Nephron progenitor cell (in vitro differentiated cells): ENCODE measurements around the gene MYH9.
"Not testable (repeated sequence)": the region's sequence is repeated elsewhere in the genome, so short reads cannot be mapped to it uniquely, and the experiment has no call there.

Source experiments
- DNase-seq: peaks from one replicate; pipeline ENCODE4 v3.0.0; 2021
- H3K27ac Mint-ChIP-seq: 2 replicates; pipeline ENCODE4 v1.8.0; 2021; ENCODE audit warnings: mild to moderate bottlenecking, moderate library complexity, mixed read lengths
- H3K27me3 Mint-ChIP-seq: 2 replicates; pipeline ENCODE4 v1.8.0; 2021; ENCODE audit warnings: mild to moderate bottlenecking, low read depth, mixed read lengths; ENCODE audit not compliant: poor library complexity
- H3K36me3 Mint-ChIP-seq: 2 replicates; pipeline ENCODE4 v1.8.0; 2021; ENCODE audit warnings: low read depth, mixed read lengths
- H3K4me1 Mint-ChIP-seq: 2 replicates; pipeline ENCODE4 v1.8.0; 2021; ENCODE audit warnings: mixed read lengths
- H3K4me3 Mint-ChIP-seq: 2 replicates; pipeline ENCODE4 v1.8.0; 2021; ENCODE audit warnings: mild to moderate bottlenecking, moderate library complexity, mixed read lengths
- H3K9me3 Mint-ChIP-seq: 2 replicates; pipeline ENCODE4 v1.8.0; 2021; ENCODE audit warnings: mild to moderate bottlenecking, moderate library complexity, mixed read lengths
- TF ChIP-seq, protein P1 (sequence below): fragments of 200-600 bp; sonication (generic); IDR thresholded peaks from 2 replicates; pipeline ENCODE4 v1.5.0; 2021; ENCODE audit warnings: antibody characterized with exemption

MYH9 gene

DNA sequence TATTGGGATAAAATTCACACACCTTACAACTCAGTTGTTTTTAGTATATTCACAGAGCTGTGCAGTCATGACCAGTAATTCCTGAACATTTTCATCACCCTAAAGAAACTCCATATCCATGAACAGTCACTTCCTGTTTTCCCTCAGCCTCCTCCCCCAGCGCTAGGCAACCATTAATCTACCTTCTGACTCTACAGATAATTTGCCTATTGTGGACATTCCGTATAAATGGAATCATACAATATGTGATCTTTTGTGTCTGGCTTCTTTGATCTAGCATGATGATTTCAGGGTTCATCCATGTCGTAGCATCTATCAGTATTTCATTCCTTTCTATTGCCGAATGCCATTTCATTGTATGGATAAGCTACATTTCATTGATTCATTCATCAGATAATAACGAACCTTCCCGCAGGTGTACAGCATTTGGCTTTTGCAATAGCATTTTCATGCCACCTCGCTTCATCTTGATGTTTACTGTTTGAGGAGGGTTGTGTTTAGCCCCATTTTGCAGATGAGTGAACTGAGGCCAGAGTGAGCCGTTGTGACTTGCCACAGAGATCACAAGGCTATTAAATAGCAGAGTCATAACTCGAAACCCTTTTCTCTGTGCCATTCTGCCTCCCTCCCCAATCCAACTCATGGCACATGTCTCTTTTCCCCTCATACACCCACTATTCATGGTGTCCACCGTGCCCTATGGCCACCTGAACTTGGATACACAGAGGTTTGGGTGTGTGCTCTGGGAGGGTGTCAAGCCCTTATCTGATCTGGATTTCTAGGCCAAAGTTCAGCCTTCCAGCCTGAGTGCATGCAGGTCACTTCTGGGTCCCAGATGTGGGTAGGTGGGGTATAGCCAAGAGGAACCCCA, 11.1 kb upstream of the MYH9 start:
- Mint-ChIP-seq H3K4me1 (peaks cover 25% of the 10 kb centered on the region), H3K4me3 (no peak overlapping the region), H3K9me3 (no peaks in the 10 kb centered on the region), H3K27ac (no peak overlapping the region), H3K27me3 (peaks cover 7% of the 10 kb centered on the region), H3K36me3 (no peaks in the 10 kb centered on the region)
- TF ChIP-seq, protein P1, sequence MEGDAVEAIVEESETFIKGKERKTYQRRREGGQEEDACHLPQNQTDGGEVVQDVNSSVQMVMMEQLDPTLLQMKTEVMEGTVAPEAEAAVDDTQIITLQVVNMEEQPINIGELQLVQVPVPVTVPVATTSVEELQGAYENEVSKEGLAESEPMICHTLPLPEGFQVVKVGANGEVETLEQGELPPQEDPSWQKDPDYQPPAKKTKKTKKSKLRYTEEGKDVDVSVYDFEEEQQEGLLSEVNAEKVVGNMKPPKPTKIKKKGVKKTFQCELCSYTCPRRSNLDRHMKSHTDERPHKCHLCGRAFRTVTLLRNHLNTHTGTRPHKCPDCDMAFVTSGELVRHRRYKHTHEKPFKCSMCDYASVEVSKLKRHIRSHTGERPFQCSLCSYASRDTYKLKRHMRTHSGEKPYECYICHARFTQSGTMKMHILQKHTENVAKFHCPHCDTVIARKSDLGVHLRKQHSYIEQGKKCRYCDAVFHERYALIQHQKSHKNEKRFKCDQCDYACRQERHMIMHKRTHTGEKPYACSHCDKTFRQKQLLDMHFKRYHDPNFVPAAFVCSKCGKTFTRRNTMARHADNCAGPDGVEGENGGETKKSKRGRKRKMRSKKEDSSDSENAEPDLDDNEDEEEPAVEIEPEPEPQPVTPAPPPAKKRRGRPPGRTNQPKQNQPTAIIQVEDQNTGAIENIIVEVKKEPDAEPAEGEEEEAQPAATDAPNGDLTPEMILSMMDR: no peak
- DNase-seq: no peak

DNA sequence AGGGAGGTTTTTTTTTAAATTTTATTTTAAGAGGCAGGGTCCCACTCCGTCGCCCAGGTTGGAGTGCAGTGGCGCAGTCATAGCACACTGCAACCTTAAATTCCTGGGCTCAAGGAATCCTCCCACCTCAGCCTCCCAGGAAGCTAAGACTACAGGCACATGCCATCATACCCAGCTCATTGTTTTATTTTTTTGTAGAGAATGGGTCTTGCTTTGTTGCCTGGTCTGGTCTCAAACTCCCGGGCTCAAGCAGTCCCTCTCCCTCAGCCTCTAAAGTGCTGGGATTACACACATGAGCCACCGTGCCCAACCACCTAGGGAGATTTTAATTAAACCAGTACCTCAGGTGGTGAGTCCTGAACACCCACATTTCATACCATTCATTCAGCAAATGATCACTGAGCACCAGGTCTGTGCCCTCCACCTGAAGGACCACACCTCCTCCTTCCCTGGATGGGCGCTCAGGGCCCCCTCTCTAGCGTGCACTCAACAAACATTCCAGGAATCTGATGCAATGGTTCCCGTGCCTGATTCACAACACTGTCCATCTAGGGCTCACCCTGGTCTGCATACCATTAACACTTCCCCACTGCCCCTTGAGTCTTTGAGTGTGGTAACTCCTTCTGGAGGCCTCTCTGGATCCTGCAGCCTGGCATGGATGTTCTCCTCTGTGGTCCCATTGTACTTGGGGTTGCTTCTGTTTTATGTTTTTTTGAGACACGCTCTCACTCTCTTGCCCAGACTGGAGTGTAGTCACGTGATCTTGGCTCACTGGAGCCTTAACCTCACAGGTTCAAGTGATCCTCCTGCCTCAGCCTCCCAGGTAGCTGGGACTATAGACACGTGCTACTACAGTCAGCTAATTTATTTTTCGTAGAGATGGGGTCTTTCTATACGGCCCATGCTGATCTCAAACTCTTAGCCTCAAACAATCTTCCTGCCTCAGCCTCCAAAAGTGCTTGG, 9.6 kb upstream of the MYH9 start:
- Mint-ChIP-seq H3K27ac (peak overlapping the region; percentile 12), H3K27me3 (peaks cover 11% of the 10 kb centered on the region), H3K4me3 (no peak overlapping the region), H3K36me3 (no peaks in the 10 kb centered on the region), H3K9me3 (no peaks in the 10 kb centered on the region), H3K4me1 (peaks cover 25% of the 10 kb centered on the region)
- no peak for DNase-seq
- TF ChIP-seq, protein P1: no peak

DNA sequence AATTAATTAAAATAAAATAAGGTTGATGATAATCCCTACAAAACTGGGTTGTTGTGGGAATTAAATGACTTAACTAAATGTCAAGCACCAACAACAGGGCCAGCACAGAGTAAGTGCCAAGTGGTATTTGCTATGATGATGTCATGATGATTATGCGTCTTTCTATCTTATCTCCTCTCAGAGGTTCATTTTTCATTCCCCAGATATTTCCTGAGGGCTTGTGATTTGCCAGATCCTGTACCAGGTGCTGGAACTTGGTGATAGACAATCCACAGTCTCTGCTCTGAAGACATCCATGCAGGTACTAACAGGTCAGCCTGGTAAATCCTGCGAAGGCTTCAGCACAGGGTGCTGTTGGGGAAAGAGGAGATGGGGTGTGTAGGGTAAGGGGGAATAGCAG, 8.1 kb upstream of the MYH9 start:
- H3K36me3 Mint-ChIP-seq: no peaks in the 10 kb centered on the region
- TF ChIP-seq, protein P1: no peak
- H3K9me3 Mint-ChIP-seq: no peaks in the 10 kb centered on the region
- no peak overlapping the region for H3K4me3 Mint-ChIP-seq
- peaks cover 25% of the 10 kb centered on the region for H3K4me1 Mint-ChIP-seq
- H3K27me3 Mint-ChIP-seq: peaks cover 11% of the 10 kb centered on the region
- H3K27ac Mint-ChIP-seq: peak overlapping the region; percentile 76
- no peak for DNase-seq

DNA sequence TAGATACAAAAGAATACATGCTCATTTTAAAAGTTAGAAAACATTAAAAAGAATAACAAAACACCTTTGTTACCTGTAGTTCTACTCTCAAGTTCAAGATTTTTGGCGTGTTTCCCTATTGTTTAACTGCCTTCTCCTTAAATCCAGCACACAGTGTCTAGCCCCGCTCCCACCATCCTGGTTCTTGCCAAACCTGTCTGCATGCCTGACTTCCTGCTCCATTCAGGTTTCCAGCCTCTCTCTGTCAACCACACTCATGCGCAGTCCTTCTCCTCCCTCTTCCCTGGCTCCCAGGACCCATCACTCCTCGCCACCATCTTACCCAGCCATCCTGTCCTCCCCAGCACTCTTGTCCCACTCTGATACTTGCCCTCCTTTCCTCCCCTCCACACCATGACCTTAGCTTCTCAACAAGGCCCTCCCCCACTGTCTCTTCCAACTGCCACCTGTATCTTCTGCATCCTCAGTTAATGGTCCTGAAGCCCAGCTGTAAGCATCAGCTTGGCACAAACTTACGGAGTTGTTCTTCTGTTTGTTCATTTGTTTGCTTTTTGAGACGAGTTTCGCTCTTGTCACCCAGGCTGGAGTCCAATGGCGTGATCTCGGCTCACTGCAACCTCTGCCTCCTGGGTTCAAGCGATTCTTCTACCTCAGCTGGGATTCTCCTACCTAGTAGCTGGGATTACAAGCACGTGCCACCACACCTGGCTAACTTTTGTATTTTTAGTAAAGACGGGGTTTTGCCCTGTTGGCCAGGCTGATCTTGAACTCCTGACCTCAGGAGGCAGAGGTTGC, 7.5 kb upstream of the MYH9 start:
- TF ChIP-seq, protein P1: no peak
- no peak overlapping the region for H3K4me3 Mint-ChIP-seq
- peaks cover 11% of the 10 kb centered on the region for H3K27me3 Mint-ChIP-seq
- no peaks in the 10 kb centered on the region for H3K9me3 Mint-ChIP-seq
- no peaks in the 10 kb centered on the region for H3K36me3 Mint-ChIP-seq
- peak overlapping the region; percentile 25 for H3K27ac Mint-ChIP-seq
- peaks cover 25% of the 10 kb centered on the region for H3K4me1 Mint-ChIP-seq
- DNase-seq: no peak

DNA sequence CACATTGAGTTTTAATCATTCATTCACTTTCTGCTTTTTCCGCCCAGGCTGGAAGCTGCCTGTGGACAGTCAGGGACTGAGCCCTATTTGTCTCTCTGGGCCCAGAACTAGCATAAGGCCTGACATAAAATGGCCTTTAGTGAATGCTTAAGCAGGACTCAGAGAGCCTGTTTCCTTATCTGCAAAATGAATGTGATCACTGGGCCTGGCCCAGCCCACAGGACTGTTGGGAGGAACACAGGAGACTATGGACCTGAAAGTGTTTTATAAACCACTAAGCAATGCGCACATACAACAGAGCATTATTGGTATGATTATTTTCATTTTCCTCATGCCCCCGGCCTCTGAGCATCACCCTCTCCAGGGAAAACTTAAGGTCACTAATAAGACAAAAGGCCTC, 3.9 kb upstream of the MYH9 start:
- Mint-ChIP-seq H3K27me3 (peaks cover 11% of the 10 kb centered on the region), H3K36me3 (no peaks in the 10 kb centered on the region), H3K9me3 (no peaks in the 10 kb centered on the region), H3K27ac (no peak overlapping the region), H3K4me3 (no peak overlapping the region), H3K4me1 (peaks cover 22% of the 10 kb centered on the region)
- no peak for DNase-seq
- TF ChIP-seq, protein P1: no peak

DNA sequence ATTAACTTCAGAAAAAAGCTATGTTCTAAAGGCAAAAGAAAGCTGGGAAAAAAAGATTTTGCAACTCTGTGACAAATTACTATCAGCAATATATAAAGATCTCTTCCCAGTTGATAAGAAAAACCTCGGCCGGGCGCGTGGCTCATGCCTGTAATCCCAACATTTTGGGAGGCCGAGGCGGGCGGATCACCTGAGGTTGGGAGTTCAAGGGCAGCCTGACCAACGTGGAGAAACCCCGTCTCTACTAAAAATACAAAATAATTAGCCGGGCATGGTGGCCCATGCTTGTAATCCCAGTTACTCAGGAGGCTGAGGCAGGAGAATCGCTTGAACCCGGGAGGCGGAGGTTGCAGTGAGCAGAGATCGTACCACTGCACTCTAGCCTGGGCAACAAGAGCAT, 1.4 kb upstream of the MYH9 start:
- H3K9me3 Mint-ChIP-seq, H3K36me3 Mint-ChIP-seq, H3K27ac Mint-ChIP-seq, DNase-seq, H3K27me3 Mint-ChIP-seq: not testable (repeated sequence)
- Mint-ChIP-seq H3K4me3 (peak overlapping the region; percentile 86), H3K4me1 (peaks cover 30% of the 10 kb centered on the region)
